ENCODE results near the gene SBF1. TPM values are rescaled to one million over a fixed set of nuclear protein-coding genes. Genes with fewer than 3 reads are reported as not detected.
"Not testable (repeated sequence)": the region's sequence is repeated elsewhere in the genome, so short reads cannot be mapped to it uniquely, and the experiment has no call there.

SBF1 gene
- total RNA-seq, 1 donor from 2014 or later: 105 TPM

GRCh38 chr22:50522208-50522805 is 47.5 kb upstream of the SBF1 start:
- Mint-ChIP-seq H3K27me3 (ENCODE audit: low read depth) (no peaks in the 10 kb centered on the region), H3K36me3 (peaks cover 6% of the 10 kb centered on the region), H3K4me1 (peaks cover 14% of the 10 kb centered on the region), H3K27ac (no peak overlapping the region), H3K4me3 (no peak overlapping the region), H3K9me3 (no peaks in the 10 kb centered on the region)
- no peak for TF ChIP-seq CTCF (IDR thresholded peaks at IDR 0.05; ENCODE audit: unreplicated experiment)
- DNase-seq (ENCODE audit: low spot score in 2 of 2, unreplicated experiment in 2 of 2): no peak

- Mint-ChIP-seq H3K27ac (no peak overlapping the region), H3K36me3 (peaks cover 6% of the 10 kb centered on the region), H3K4me1 (peaks cover 9% of the 10 kb centered on the region), H3K27me3 (ENCODE audit: low read depth) (no peaks in the 10 kb centered on the region), H3K9me3 (no peaks in the 10 kb centered on the region), H3K4me3 (no peak overlapping the region)
- TF ChIP-seq CTCF (IDR thresholded peaks at IDR 0.05; ENCODE audit: unreplicated experiment): no peak
- DNase-seq (ENCODE audit: low spot score in 2 of 2, unreplicated experiment in 2 of 2): no peak
Observed at GRCh38 chr22:50521710-50522109, 46.9 kb upstream of the SBF1 start.

- peaks cover 6% of the 10 kb centered on the region for H3K36me3 Mint-ChIP-seq
- no peak for DNase-seq (ENCODE audit: low spot score in 2 of 2, unreplicated experiment in 2 of 2)
- H3K9me3 Mint-ChIP-seq: no peaks in the 10 kb centered on the region
- no peaks in the 10 kb centered on the region for H3K27me3 Mint-ChIP-seq (ENCODE audit: low read depth)
- peaks cover 8% of the 10 kb centered on the region for H3K4me1 Mint-ChIP-seq
- H3K4me3 Mint-ChIP-seq: no peak overlapping the region
- no peak for TF ChIP-seq CTCF (IDR thresholded peaks at IDR 0.05; ENCODE audit: unreplicated experiment)
- H3K27ac Mint-ChIP-seq: no peak overlapping the region
Observed at GRCh38 chr22:50520826-50521453, 46.1 kb upstream of the SBF1 start.

DNA sequence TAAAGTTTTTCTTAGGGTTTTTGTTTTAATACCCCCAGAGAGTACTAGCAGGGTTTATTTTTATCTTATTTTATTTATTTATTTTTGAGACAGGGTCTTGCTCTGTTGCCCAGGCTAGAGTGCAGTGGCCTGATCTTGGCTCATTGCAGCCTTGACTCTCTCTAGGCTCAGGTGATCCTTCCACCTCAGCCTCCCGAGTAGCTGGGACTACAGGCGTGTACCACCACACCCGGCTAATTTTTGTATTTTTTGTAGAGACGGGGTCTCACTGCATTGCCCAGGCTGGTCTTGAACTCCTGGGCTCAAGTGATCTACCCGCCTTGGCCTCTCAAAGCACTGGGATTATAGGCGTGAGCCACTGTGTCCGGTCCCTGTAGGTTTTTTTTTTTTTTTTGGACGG is 45.3 kb upstream of the SBF1 start:
- not testable (repeated sequence) for H3K9me3 Mint-ChIP-seq; H3K27me3 Mint-ChIP-seq (ENCODE audit: low read depth); DNase-seq (ENCODE audit: low spot score in 2 of 2, unreplicated experiment in 2 of 2); H3K36me3 Mint-ChIP-seq; H3K27ac Mint-ChIP-seq; H3K4me1 Mint-ChIP-seq; H3K4me3 Mint-ChIP-seq

- Mint-ChIP-seq H3K27me3 (ENCODE audit: low read depth) (no peaks in the 10 kb centered on the region), H3K4me3 (no peak overlapping the region), H3K4me1 (no peaks in the 10 kb centered on the region), H3K36me3 (peaks cover 9% of the 10 kb centered on the region), H3K27ac (no peak overlapping the region), H3K9me3 (no peaks in the 10 kb centered on the region)
- DNase-seq (ENCODE audit: low spot score in 2 of 2, unreplicated experiment in 2 of 2): no peak
- TF ChIP-seq CTCF (IDR thresholded peaks at IDR 0.05; ENCODE audit: unreplicated experiment): no peak
Observed at GRCh38 chr22:50519151-50519550, 44.3 kb upstream of the SBF1 start.

DNA sequence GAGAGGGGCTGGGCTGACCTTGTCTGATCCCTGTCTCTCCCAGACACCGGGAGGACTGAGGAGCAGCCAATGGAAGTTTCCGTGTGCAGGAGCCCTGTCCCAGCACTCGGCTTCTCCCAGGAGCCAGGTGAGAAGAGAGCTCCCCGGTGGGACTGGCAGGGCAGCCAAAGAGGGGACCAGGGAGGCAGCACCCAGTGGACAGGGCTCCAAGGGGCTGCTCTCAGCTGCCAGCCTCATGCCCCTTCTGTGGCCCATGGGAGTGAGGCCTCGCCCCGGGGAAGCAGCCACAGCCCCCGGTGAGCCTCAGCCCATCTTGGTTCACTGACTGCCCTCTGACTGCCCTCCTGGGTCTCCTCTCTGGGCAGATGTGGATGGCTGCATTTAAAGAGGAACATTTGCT is 43.8 kb upstream of the SBF1 start:
- H3K9me3 Mint-ChIP-seq: no peaks in the 10 kb centered on the region
- peaks cover 9% of the 10 kb centered on the region for H3K36me3 Mint-ChIP-seq
- no peak overlapping the region for H3K27ac Mint-ChIP-seq
- no peak for DNase-seq (ENCODE audit: low spot score in 2 of 2, unreplicated experiment in 2 of 2)
- no peaks in the 10 kb centered on the region for H3K27me3 Mint-ChIP-seq (ENCODE audit: low read depth)
- no peaks in the 10 kb centered on the region for H3K4me1 Mint-ChIP-seq
- no peak overlapping the region for H3K4me3 Mint-ChIP-seq
- TF ChIP-seq CTCF (IDR thresholded peaks at IDR 0.05; ENCODE audit: unreplicated experiment): no peak

Data from mesothelial cell of epicardium (in vitro differentiated cells).